ENCODE results near the gene P4HA1. TPM values are rescaled to one million over a fixed set of nuclear protein-coding genes. Genes with fewer than 3 reads are reported as not detected.
"Not testable (repeated sequence)": the region's sequence is repeated elsewhere in the genome, so short reads cannot be mapped to it uniquely, and the experiment has no call there.

Gene P4HA1
- total and polyA plus RNA-seq, 8 donors: 9.4 to 68.3 (median 19.2) TPM

- no peak for TF ChIP-seq POLR2AphosphoS5 (IDR thresholded peaks at IDR 0.05)
- no peak for TF ChIP-seq CTCF (IDR thresholded peaks at IDR 0.05)
- TF ChIP-seq EP300 (IDR thresholded peaks at IDR 0.05): no peak
- no peak for TF ChIP-seq POLR2A (IDR thresholded peaks at IDR 0.05)
- H3K36me3 ChIP-seq: peaks cover 1 to 75% (median 69%) of the 10 kb centered on the region in 4 donors
- DNase-seq: no peak
Measured at GRCh38 chr10:73015779-73016178, 80.9 kb downstream of the P4HA1 start.

GRCh38 chr10:73003822-73004221, 92.8 kb downstream of the P4HA1 start:
- H3K27me3 ChIP-seq: no peaks in the 10 kb centered on the region
- no peaks in the 10 kb centered on the region for H3K9me3 ChIP-seq
- TF ChIP-seq POLR2A (IDR thresholded peaks at IDR 0.05) (no peak), CTCF (IDR thresholded peaks at IDR 0.05) (no peak), POLR2AphosphoS5 (IDR thresholded peaks at IDR 0.05) (no peak), EP300 (IDR thresholded peaks at IDR 0.05) (no peak)
- DNase-seq: no peak
- no peaks in the 10 kb centered on the region for H3K4me1 ChIP-seq
- H3K36me3 ChIP-seq: peaks cover 12 to 64% (median 52%) of the 10 kb centered on the region in 4 donors
- H3K4me3 ChIP-seq: no peak overlapping the region
- H3K27ac ChIP-seq: no peak overlapping the region
- intact Hi-C loops (cut with DNase I; ENCODE audit: low total_unique reads): no loop called here

More at GRCh38 chr10:73015779-73016178, 80.9 kb downstream of the P4HA1 start:
- H3K4me3 ChIP-seq: no peak overlapping the region
- H3K27ac ChIP-seq: no peak overlapping the region
- no peaks in the 10 kb centered on the region for H3K27me3 ChIP-seq
- peaks cover 0 to 14% (median 7%) of the 10 kb centered on the region in 4 donors for H3K4me1 ChIP-seq
- H3K9me3 ChIP-seq: no peaks in the 10 kb centered on the region
- intact Hi-C loops (cut with DNase I; ENCODE audit: low total_unique reads): no loop called here
- WGBS, 5 donors: 98 to 100% (median 99%) methylated on average over 2 of the region's 2 CpGs

GRCh38 chr10:73000973-73001372, 95.7 kb downstream of the P4HA1 start:
- WGBS, 5 donors: 93 to 97% (median 97%) methylated on average over 3 of the region's 3 CpGs
- H3K36me3 ChIP-seq: peaks cover 8 to 35% (median 27%) of the 10 kb centered on the region in 4 donors
- no peaks in the 10 kb centered on the region for H3K27me3 ChIP-seq
- intact Hi-C loops (cut with DNase I; ENCODE audit: low total_unique reads): no loop called here
- H3K4me1 ChIP-seq: no peaks in the 10 kb centered on the region
- H3K4me3 ChIP-seq: no peak overlapping the region
- no peak overlapping the region for H3K27ac ChIP-seq
- DNase-seq: no peak
- TF ChIP-seq POLR2A (IDR thresholded peaks at IDR 0.05): no peak
- no peak for TF ChIP-seq EP300 (IDR thresholded peaks at IDR 0.05)
- TF ChIP-seq CTCF (IDR thresholded peaks at IDR 0.05): no peak
- no peak for TF ChIP-seq POLR2AphosphoS5 (IDR thresholded peaks at IDR 0.05)
- H3K9me3 ChIP-seq: no peaks in the 10 kb centered on the region

GRCh38 chr10:72997099-72997498, 99.6 kb downstream of the P4HA1 start:
- intact Hi-C loops (cut with DNase I; ENCODE audit: low total_unique reads): no loop called here

GRCh38 chr10:72995459-72995858, 101.2 kb downstream of the P4HA1 start:
- H3K27ac ChIP-seq; H3K9me3 ChIP-seq; H3K4me1 ChIP-seq; DNase-seq; H3K27me3 ChIP-seq; H3K4me3 ChIP-seq; intact Hi-C loops (cut with DNase I; ENCODE audit: low total_unique reads); H3K36me3 ChIP-seq: not testable (repeated sequence)

More at GRCh38 chr10:72997099-72997498, 99.6 kb downstream of the P4HA1 start:
- no peak for DNase-seq
- H3K4me3 ChIP-seq: no peak overlapping the region
- H3K27me3 ChIP-seq: no peaks in the 10 kb centered on the region
- no peaks in the 10 kb centered on the region for H3K9me3 ChIP-seq
- TF ChIP-seq POLR2A (IDR thresholded peaks at IDR 0.05) (no peak), EP300 (IDR thresholded peaks at IDR 0.05) (no peak), POLR2AphosphoS5 (IDR thresholded peaks at IDR 0.05) (no peak), CTCF (IDR thresholded peaks at IDR 0.05) (no peak)
- H3K27ac ChIP-seq: no peak overlapping the region
- no peaks in the 10 kb centered on the region for H3K4me1 ChIP-seq
- 93 to 95% (median 94%) methylated on average over 2 of the region's 2 CpGs for WGBS, 5 donors
- H3K36me3 ChIP-seq: peaks cover 0 to 7% (median 0%) of the 10 kb centered on the region in 4 donors

GRCh38 chr10:72989771-72990170, 106.9 kb downstream of the P4HA1 start:
- H3K4me3 ChIP-seq; H3K27me3 ChIP-seq; H3K9me3 ChIP-seq; intact Hi-C loops (cut with DNase I; ENCODE audit: low total_unique reads); H3K4me1 ChIP-seq; DNase-seq; H3K27ac ChIP-seq: not testable (repeated sequence)
- peaks cover 0 to 21% (median 6%) of the 10 kb centered on the region in 4 donors for H3K36me3 ChIP-seq
- 76 to 87% (median 80%) methylated on average over 6 to 7 of the region's 7 CpGs for WGBS, 5 donors

GRCh38 chr10:72984618-72985017, 112.0 kb downstream of the P4HA1 start:
- H3K27ac ChIP-seq; H3K27me3 ChIP-seq; H3K36me3 ChIP-seq; DNase-seq; H3K4me3 ChIP-seq; intact Hi-C loops (cut with DNase I; ENCODE audit: low total_unique reads); H3K4me1 ChIP-seq: not testable (repeated sequence)
- peaks cover 0 to 22% (median 12%) of the 10 kb centered on the region in 4 donors for H3K9me3 ChIP-seq
- 86 to 97% (median 94%) methylated on average over 4 of the region's 4 CpGs for WGBS, 5 donors

Data from stomach (tissue), 9 donors.